H9 (cell line): Measurements from ENCODE around the gene ADAM22. TPM values are rescaled to one million over a fixed set of nuclear protein-coding genes. Genes with fewer than 3 reads are reported as not detected.
A peak's percentile ranks its signal among the peaks of the same experiment; 100 is the strongest.

Experiments used
- DNase-seq: peaks from one replicate; pipeline ENCODE4 v3.0.0-alpha.2; 2017
- H2AFZ ChIP-seq: one replicate; pipeline ENCODE4 v1.6.1; 2013; ENCODE audit warnings: mild to moderate bottlenecking, low read length, control low read depth, moderate library complexity
- H2AK5ac ChIP-seq: 2 replicates; pipeline ENCODE4 v1.6.1; 2013; ENCODE audit warnings: low read length, control low read depth, mixed read lengths; ENCODE audit not compliant: insufficient read length
- H2BK120ac ChIP-seq: one replicate; pipeline ENCODE4 v1.6.1; 2013; ENCODE audit warnings: low read depth, mild to moderate bottlenecking, low read length, control low read depth, inconsistent platforms; ENCODE audit not compliant: poor library complexity, severe bottlenecking
- H2BK12ac ChIP-seq: 2 replicates; pipeline ENCODE4 v1.6.1; 2013; ENCODE audit warnings: low read length, control low read depth, mixed read lengths, low read depth; ENCODE audit not compliant: insufficient read length
- H2BK15ac ChIP-seq: 2 replicates; pipeline ENCODE4 v1.6.1; 2013; ENCODE audit warnings: low read depth, low read length, control low read depth
- H2BK20ac ChIP-seq: one replicate; pipeline ENCODE4 v1.6.1; 2013; ENCODE audit warnings: low read depth, mild to moderate bottlenecking, low read length, control low read depth, inconsistent platforms; ENCODE audit not compliant: poor library complexity, severe bottlenecking
- H2BK5ac ChIP-seq: 2 replicates; pipeline ENCODE4 v1.6.1; 2013; ENCODE audit warnings: low read length, control low read depth, mixed read lengths; ENCODE audit not compliant: insufficient read length
- H3K14ac ChIP-seq: 2 replicates; pipeline ENCODE4 v1.6.1; 2013; ENCODE audit warnings: low read length, control low read depth; ENCODE audit not compliant: insufficient read depth
- H3K18ac ChIP-seq: 2 replicates; pipeline ENCODE4 v1.6.1; 2013; ENCODE audit warnings: low read depth, mild to moderate bottlenecking, mixed read lengths, low read length, control low read depth; ENCODE audit not compliant: insufficient read length
- H3K23ac ChIP-seq: 2 replicates; pipeline ENCODE4 v1.6.1; 2013; ENCODE audit warnings: low read length, control low read depth, mixed read lengths, low read depth; ENCODE audit not compliant: insufficient read length
- H3K23me2 ChIP-seq: 2 replicates; pipeline ENCODE4 v1.6.1; 2013; ENCODE audit warnings: low read depth, mild to moderate bottlenecking, mixed read lengths, low read length, control low read depth; ENCODE audit not compliant: insufficient read length, poor library complexity, severe bottlenecking
- H3K27ac ChIP-seq: 2 replicates; pipeline ENCODE4 v1.5.1; 2013; ENCODE audit warnings: low read length, control low read depth, mixed read lengths, low read depth; ENCODE audit not compliant: insufficient read length
- H3K27me3 ChIP-seq: 2 replicates; pipeline ENCODE4 v1.6.1; 2013; ENCODE audit warnings: low read length, control low read depth, inconsistent platforms; ENCODE audit not compliant: insufficient read depth
- H3K4ac ChIP-seq: 2 replicates; pipeline ENCODE4 v1.6.1; 2013; ENCODE audit warnings: low read depth, mild to moderate bottlenecking, control low read depth, inconsistent platforms, low read length, moderate library complexity
- H3K4me1 ChIP-seq: 2 replicates; pipeline ENCODE4 v1.6.1; 2013; ENCODE audit warnings: low read length, control low read depth, inconsistent platforms; ENCODE audit not compliant: insufficient read depth
- H3K4me2 ChIP-seq: 2 replicates; pipeline ENCODE4 v1.6.1; 2013; ENCODE audit warnings: low read length, control low read depth, mixed read lengths; ENCODE audit not compliant: insufficient read length, insufficient read depth
- H3K56ac ChIP-seq: 2 replicates; pipeline ENCODE4 v1.6.1; 2013; ENCODE audit warnings: low read depth, mild to moderate bottlenecking, mixed read lengths, low read length, control low read depth; ENCODE audit not compliant: insufficient read length
- H3K79me1 ChIP-seq: 2 replicates; pipeline ENCODE4 v1.6.1; 2013; ENCODE audit warnings: low read depth, mild to moderate bottlenecking, moderate library complexity, low read length, control low read depth, inconsistent platforms; ENCODE audit not compliant: insufficient read depth, poor library complexity, severe bottlenecking
- H3K79me2 ChIP-seq: 2 replicates; pipeline ENCODE4 v1.6.1; 2013; ENCODE audit warnings: low read length, control low read depth, inconsistent platforms; ENCODE audit not compliant: insufficient read depth
- H3K9ac ChIP-seq: 2 replicates; pipeline ENCODE4 v1.6.1; 2013; ENCODE audit warnings: low read length, control low read depth, mixed read lengths; ENCODE audit not compliant: insufficient read length; ENCODE audit errors: extremely low read depth
- H3K9me3 ChIP-seq: one replicate; pipeline ENCODE4 v1.6.1; 2013; ENCODE audit warnings: low read depth, low read length, inconsistent platforms; ENCODE audit not compliant: control insufficient read depth
- H3T11ph ChIP-seq: one replicate; pipeline ENCODE4 v1.6.1; 2013; ENCODE audit warnings: mild to moderate bottlenecking, low read length, control low read depth, inconsistent platforms
- H4K20me1 ChIP-seq: one replicate; pipeline ENCODE4 v1.6.1; 2013; ENCODE audit not compliant: control insufficient read depth, insufficient read length, insufficient read depth
- H4K5ac ChIP-seq: 2 replicates; pipeline ENCODE4 v1.6.1; 2013; ENCODE audit warnings: low read depth, mild to moderate bottlenecking, mixed read lengths, low read length, control low read depth; ENCODE audit not compliant: insufficient read length
- H4K8ac ChIP-seq: replicated peaks from 2 replicates; pipeline ENCODE4 v1.6.1; 2013; ENCODE audit warnings: low read length, control low read depth, mixed read lengths, low read depth; ENCODE audit not compliant: insufficient read length
- H4K91ac ChIP-seq: 2 replicates; pipeline ENCODE4 v1.6.1; 2013; ENCODE audit warnings: low read depth, mild to moderate bottlenecking, moderate library complexity, mixed read lengths, low read length, control low read depth; ENCODE audit not compliant: insufficient read length
- H3K27ac Mint-ChIP-seq, 3 experiments: 2 replicates in 2 of 3; 3 replicates in 1 of 3; pipeline ENCODE4 v1.8.0; 2020 to 2021; ENCODE audit warnings: mixed read lengths in 3 of 3, mild to moderate bottlenecking in 1 of 3, moderate library complexity in 1 of 3
- H3K27me3 Mint-ChIP-seq: 2 replicates; pipeline ENCODE4 v1.8.0; 2021; ENCODE audit warnings: low read depth, mild to moderate bottlenecking, moderate library complexity, mixed read lengths
- H3K36me3 Mint-ChIP-seq, 3 experiments: 2 replicates in 2 of 3; 3 replicates in 1 of 3; pipeline ENCODE4 v1.8.0; 2020 to 2021; ENCODE audit warnings: low read depth in 3 of 3, mixed read lengths in 3 of 3; ENCODE audit not compliant: insufficient read depth in 1 of 3
- H3K4me1 Mint-ChIP-seq, 2 experiments: 2 replicates each; pipeline ENCODE4 v1.8.0; 2020; ENCODE audit warnings: mixed read lengths in 2 of 2
- H3K4me3 Mint-ChIP-seq, 2 experiments: 2 replicates in 1 of 2; 3 replicates in 1 of 2; pipeline ENCODE4 v1.8.0; 2020 to 2021; ENCODE audit warnings: mild to moderate bottlenecking in 2 of 2, mixed read lengths in 2 of 2, moderate library complexity in 1 of 2
- H3K9me3 Mint-ChIP-seq, 2 experiments: 2 replicates in 1 of 2; 3 replicates in 1 of 2; pipeline ENCODE4 v1.8.0; 2020; ENCODE audit warnings: mild to moderate bottlenecking in 2 of 2, mixed read lengths in 2 of 2, moderate library complexity in 1 of 2
- CTCF ChIP-seq: fragments of 200-600 bp; sonication (generic); conservative IDR thresholded peaks from 3 replicates; pipeline ENCODE4 v1.8.0; 2021; ENCODE audit warnings: antibody characterized with exemption, mild to moderate bottlenecking
- WGBS: extraction: QIAGEN DNeasy Blood & Tissue Kit; methylation state at CpG from one replicate; pipeline ENCODE4 v1.1.7; 2013; ENCODE audit warnings: missing lambda C conversion rate, low lambda C conversion rate, mixed read lengths; ENCODE audit not compliant: insufficient read length; ENCODE audit errors: extremely low coverage; 5-methylcytosine and 5-hydroxymethylcytosine counted together
- total RNA-seq: library from RNA; stranded (reverse); gene quantifications from 2 replicates; pipeline ENCODE4 v1.2.1, GENCODE V29; 2021

Gene ADAM22
- total RNA-seq, 1 experiment from 2014 or later: 8.7 TPM

GRCh38 chr7:87895363-87895762 is 38.7 kb upstream of the ADAM22 start:
- Histone ChIP-seq H4K91ac (no peak overlapping the region), H2BK12ac (no peak overlapping the region), H2BK20ac (no peak overlapping the region), H4K5ac (no peak overlapping the region), H3K56ac (no peak overlapping the region), H4K20me1 (no peaks in the 10 kb centered on the region), H2BK120ac (no peak overlapping the region), H3T11ph (no peak overlapping the region), H2BK5ac (no peak overlapping the region), H3K4me2 (no peak overlapping the region), H3K4ac (no peak overlapping the region), H3K14ac (no peak overlapping the region), H4K8ac (no peak overlapping the region), H3K9ac (no peak overlapping the region), H3K9me3 (no peaks in the 10 kb centered on the region), H3K79me1 (no peaks in the 10 kb centered on the region), H2AFZ (no peak overlapping the region), H3K27me3 (no peaks in the 10 kb centered on the region), H3K27ac (no peak overlapping the region), H2BK15ac (no peak overlapping the region), H3K79me2 (no peaks in the 10 kb centered on the region), H3K4me1 (no peaks in the 10 kb centered on the region), H3K18ac (no peak overlapping the region), H3K23ac (no peak overlapping the region), H2AK5ac (no peak overlapping the region), H3K23me2 (no peaks in the 10 kb centered on the region)
- TF ChIP-seq CTCF: no peak
- Mint-ChIP-seq H3K4me3 (no peak overlapping the region), H3K36me3 (peaks cover 27 to 79% (median 77%) of the 10 kb centered on the region in 3 experiments; a peak in 6 of 7 replicates), H3K27ac (peak overlapping the region in 2 of 3 experiments; percentile 46 to 52; a peak in 4 of 7 replicates), H3K9me3 (no peaks in the 10 kb centered on the region), H3K27me3 (no peaks in the 10 kb centered on the region), H3K4me1 (no peaks in the 10 kb centered on the region)
- no CpG with 5 or more reads among the region's 2 CpGs for WGBS
- no peak for DNase-seq
